Endothelial cell of umbilical vein (primary cell): ENCODE results near the gene VCPKMT.
A peak's percentile ranks its signal among the peaks of the same experiment; 100 is the strongest.

ENCODE experiments used
- EZH2 ChIP-seq: IDR thresholded peaks from 2 replicates; pipeline ENCODE4 v1.6.1; 2012; ENCODE audit warnings: borderline replicate concordance, low read depth, mild to moderate bottlenecking, moderate library complexity, low read length, inconsistent platforms; ENCODE audit not compliant: severe bottlenecking
- FOS ChIP-seq: IDR thresholded peaks from 2 replicates; pipeline ENCODE4 v1.6.1; 2011; ENCODE audit warnings: mild to moderate bottlenecking, low read length, moderate library complexity, borderline replicate concordance; ENCODE audit not compliant: insufficient read depth
- MYC ChIP-seq: IDR thresholded peaks from one replicate; pipeline ENCODE4 v1.6.1; 2011; ENCODE audit warnings: mild to moderate bottlenecking, low read depth, low read length
- POLR2A ChIP-seq: IDR thresholded peaks from 2 replicates; pipeline ENCODE4 v1.6.1; 2012; ENCODE audit warnings: low read depth, mild to moderate bottlenecking, control low read depth, low read length
- POLR2AphosphoS5 ChIP-seq: IDR thresholded peaks from 2 replicates; pipeline ENCODE4 v1.6.1; 2012; ENCODE audit warnings: low read depth, mild to moderate bottlenecking, control low read depth, low read length, moderate library complexity; ENCODE audit not compliant: insufficient read depth
- TF ChIP-seq, protein P1 (sequence below), 2 donors: IDR thresholded peaks; 1 replicate in 1 of 2; 2 replicates in 1 of 2; pipeline ENCODE4 v1.5.1; 2011; ENCODE audit warnings: low read length in 2 of 2, mild to moderate bottlenecking in 2 of 2, moderate library complexity in 2 of 2, control low read depth in 1 of 2, inconsistent platforms in 1 of 2, low read depth in 1 of 2; ENCODE audit not compliant: insufficient read depth in 1 of 2; ENCODE audit errors: extremely low read depth in 1 of 2
- TF ChIP-seq, protein P2 (sequence below): IDR thresholded peaks from 2 replicates; pipeline ENCODE4 v1.6.1; 2011; ENCODE audit not compliant: insufficient read depth, insufficient read length

DNA sequence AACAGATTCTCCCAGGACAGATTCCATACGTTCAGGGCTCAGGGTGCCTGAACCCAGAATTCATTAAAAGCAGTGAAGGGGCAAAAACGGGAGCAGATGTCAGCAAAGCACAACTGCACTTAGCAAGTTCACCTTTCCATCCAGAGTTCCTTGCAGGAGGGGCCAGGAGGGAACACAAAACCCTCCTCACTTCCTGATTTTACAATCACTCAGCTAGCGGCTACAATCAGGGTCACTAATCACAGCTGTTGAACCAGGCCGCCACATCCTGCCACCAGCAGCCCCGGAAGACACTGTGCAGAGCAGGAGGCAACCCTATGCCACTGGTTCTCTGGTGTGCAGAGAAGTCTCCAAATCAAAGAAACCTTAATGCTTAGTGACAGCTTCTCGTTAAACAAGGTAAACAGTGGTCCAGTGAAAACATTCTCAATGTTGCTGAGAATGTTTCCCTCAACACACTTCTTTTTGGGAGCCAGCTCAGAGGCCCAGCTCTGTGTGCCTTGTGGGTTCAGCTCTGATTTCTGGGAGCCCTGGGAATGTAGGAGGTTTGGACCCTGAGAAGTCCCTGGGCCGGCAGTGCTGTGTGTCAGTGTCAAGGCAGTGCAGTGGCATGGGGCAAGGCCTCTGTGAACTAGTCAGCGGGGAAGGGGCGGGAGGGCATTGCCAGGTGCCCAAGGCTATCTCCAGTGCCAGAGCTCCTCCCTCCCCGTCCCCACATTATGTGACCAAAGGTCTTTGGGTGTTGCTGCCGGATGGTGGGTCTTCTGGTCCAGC is 54.5 kb downstream of the VCPKMT start:
- TF ChIP-seq, protein P1, sequence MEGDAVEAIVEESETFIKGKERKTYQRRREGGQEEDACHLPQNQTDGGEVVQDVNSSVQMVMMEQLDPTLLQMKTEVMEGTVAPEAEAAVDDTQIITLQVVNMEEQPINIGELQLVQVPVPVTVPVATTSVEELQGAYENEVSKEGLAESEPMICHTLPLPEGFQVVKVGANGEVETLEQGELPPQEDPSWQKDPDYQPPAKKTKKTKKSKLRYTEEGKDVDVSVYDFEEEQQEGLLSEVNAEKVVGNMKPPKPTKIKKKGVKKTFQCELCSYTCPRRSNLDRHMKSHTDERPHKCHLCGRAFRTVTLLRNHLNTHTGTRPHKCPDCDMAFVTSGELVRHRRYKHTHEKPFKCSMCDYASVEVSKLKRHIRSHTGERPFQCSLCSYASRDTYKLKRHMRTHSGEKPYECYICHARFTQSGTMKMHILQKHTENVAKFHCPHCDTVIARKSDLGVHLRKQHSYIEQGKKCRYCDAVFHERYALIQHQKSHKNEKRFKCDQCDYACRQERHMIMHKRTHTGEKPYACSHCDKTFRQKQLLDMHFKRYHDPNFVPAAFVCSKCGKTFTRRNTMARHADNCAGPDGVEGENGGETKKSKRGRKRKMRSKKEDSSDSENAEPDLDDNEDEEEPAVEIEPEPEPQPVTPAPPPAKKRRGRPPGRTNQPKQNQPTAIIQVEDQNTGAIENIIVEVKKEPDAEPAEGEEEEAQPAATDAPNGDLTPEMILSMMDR (IDR thresholded peaks at IDR 0.05; ENCODE audit: extremely low read depth in 1 of 2, insufficient read depth in 1 of 2, low read depth in 1 of 2, low read length in 2 of 2), result no peak
- TF ChIP-seq POLR2A (no peak), EZH2 (no peak), FOS (peak; percentile 4), MYC (no peak), POLR2AphosphoS5 (peak; percentile 54)
- TF ChIP-seq, protein P2, sequence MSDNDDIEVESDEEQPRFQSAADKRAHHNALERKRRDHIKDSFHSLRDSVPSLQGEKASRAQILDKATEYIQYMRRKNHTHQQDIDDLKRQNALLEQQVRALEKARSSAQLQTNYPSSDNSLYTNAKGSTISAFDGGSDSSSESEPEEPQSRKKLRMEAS, result no peak
